GM18505 (cell line): ENCODE measurements around the gene AGPAT1.

Experiments
- ATAC-seq: cut with Tn5 transposase; IDR thresholded peaks from one replicate; pipeline ENCODE4 v1.9.1; 2021; ENCODE audit not compliant: unreplicated experiment
- POLR2A ChIP-seq: IDR thresholded peaks from 4 replicates; pipeline ENCODE4 v1.6.1; 2011; ENCODE audit warnings: borderline replicate concordance; ENCODE audit not compliant: insufficient read depth, insufficient read length; ENCODE audit errors: extremely low read depth

Gene AGPAT1

DNA sequence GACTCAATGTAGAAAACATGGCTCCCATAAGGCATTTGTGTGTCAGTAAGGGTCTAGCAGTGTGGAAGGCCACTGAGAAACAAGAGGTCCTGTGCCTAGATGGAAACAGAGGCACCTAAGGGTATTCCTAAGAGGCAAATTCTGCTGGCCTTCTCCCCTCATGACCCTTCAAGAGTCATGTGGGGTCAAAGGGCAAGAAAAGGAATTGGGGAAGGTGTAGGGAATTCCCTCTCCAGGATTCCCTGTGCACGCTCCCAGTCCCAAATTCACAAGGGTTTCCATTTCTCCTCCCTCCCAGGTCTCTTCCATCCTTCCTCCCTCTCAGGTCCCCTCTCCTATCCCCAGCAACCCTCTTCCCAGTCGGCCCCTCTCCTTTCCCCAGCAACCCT, 568 bp downstream of the AGPAT1 start:
- TF ChIP-seq POLR2A = no peak
- ATAC-seq = no peak

DNA sequence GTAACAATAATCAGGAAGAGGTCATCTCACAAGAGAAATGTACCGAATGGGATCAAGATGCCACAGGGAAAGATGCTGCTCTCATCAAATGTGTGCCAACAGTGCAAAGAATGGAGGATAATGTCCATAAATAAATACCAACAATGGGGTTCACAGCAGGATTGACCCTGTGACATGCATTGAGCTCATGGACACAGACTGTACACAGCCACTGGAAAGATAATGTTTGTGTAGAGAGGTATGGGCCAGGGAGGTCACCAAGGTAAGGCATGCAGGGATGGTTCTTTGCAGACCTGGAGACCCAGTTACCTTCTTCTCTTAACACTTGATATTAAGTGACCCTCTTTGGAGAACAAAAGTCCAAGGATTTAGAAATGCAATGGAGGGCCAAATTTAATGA, 1.5 kb downstream of the AGPAT1 start:
- TF ChIP-seq POLR2A = no peak
- no peak for ATAC-seq

DNA sequence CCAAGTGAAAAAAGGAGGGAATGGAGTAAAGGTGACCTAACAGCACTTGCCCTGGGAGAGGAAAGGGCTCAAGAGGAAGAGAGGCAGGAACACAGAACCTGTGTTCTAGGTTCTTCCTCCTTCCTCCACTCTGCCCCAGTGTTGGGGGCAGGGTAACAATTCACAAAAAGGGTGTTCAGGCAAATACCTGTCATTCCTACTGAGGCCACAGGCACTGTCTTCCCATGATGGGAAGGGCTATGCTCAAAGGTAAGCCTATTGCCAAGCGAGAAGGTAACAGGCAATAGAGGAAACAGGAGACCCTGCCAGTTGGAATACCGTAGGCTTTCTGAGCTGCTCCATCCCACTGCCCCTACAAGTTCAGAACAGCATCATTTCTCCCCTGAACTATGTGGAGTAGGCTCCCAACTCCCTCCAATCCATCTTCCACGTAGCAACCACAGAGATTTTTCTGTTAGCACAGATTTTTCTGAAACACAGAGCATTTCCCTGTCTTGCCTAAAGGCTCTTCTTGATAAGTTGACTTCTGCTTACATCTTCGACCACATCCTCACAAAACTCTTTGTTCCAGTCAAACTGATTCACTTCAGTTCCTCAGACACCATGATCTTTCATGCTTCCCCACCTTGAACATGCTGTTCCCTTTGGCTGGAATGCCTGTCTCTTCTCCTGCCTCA, 2.7 kb downstream of the AGPAT1 start:
- no peak for TF ChIP-seq POLR2A
- no peak for ATAC-seq

DNA sequence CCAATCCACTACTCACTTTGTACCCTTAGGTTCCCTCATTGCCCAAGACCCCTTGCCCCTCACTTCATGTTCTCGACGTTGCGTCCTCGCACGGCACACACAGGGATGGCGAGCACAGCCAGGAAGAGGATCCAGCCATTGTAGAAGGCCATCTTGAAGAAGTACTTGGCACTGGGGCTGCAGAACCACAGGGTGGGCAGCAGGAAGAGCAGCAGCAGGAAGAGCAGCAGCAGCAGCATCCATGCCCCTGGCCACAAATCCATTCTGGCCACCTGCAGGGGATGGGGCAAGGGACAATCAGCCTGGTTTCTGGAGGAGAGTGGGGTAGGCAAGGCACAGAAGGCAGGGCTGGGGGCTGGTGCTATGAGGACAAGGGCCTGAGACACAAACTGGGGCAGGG, 4.7 kb downstream of the AGPAT1 start:
- no peak for TF ChIP-seq POLR2A
- ATAC-seq = no peak

DNA sequence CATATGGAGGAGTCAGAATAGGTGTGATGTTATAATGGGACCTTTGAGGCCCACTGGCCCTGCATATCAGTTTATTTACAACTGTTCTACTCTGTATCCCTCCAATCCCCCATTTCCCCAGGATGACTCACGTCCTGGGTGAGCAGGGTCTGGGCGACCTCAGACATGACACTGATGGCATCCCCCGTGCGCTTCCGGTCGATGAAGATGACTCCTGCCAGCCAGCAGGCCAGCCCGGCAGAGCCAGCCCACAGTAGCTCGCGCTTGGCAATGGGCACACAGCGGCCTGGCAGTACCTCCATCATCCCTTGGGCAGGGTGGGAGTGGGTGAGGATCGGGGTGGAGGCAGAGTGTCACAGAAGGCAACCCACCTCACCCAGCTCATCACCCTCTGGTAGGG, 5.6 kb downstream of the AGPAT1 start:
- TF ChIP-seq POLR2A = no peak
- no peak for ATAC-seq

DNA sequence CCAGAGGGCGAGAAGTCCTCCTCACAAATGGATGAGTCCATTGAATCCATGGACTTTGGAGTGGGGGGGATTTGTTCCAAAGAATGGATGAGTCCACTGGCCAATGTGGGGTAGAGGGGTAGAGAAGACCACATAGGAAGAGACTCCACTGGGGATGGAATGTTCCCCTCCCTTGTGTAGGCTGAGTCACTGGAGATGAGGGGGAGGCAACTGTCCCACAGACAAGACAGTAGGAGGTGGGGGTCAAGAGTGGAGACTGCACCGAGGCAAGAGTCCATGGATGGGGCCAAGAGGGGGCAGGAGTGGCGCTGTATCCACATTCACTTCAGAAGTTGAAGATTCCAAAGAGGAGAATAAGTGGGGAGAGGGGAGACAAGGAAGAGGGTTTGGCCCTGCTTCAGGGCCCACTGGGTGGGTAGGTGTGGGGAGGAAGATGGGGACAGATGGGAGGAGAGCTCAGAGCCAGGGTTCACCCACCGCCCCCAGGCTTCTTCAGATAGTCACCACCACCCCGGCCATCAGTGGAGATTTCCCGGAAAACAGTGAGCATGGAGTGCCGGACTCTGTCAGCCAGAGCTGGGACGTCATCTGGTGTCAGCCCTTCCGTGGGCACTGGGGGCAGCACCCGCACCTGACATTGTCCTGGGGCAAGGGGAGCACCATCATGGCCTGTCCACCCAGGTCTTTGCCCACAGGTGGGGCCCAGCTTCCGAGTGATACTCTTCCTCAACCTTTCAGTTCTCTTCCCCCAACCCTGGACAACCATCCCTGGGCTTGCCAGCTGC, 6.9 kb downstream of the AGPAT1 start:
- no peak for TF ChIP-seq POLR2A
- ATAC-seq = no peak

DNA sequence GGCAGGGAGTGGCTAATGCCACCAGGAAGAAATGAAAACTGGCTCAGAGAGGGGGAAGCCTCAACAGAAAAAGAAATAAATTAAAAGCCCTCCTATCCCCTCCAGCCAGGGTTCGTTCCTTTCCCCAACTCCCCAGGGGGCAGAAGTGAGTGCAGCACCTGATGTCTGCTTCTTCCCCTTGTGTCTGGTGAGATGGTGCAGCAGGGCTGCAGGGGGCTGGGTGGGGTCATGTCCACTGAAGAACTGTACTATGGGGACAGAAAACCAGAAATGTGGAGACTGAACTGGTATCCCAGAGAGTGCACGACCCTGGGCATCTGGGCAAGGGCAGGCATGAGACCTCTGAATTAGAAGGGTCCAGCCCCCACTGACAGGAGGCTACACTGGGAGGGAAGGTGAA, 7.5 kb downstream of the AGPAT1 start:
- no peak for ATAC-seq
- no peak for TF ChIP-seq POLR2A

DNA sequence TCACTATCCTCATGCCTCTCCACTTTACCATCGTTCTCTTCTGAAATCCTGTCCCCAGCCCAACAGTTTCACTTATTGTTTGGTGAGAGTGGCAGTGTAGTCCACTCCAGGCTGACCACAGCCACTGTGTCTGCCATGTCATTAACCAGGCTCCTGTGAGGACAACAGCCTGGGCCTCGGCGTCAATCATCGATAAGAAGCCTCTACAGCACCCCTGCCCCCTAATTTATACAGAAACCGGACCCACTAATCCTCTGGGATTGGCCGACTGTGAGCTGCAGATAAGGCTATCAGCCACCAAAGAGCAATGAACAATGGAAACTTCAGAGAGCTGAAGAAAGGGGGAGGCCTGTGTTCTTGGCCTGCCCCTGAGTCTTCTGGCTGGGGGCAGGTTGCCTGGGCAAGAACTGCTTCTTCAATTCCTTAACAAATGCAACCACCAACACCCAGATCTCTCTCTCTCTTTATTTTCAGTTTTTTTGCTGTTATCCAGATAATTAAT, 8.1 kb downstream of the AGPAT1 start:
- no peak for ATAC-seq
- no peak for TF ChIP-seq POLR2A

DNA sequence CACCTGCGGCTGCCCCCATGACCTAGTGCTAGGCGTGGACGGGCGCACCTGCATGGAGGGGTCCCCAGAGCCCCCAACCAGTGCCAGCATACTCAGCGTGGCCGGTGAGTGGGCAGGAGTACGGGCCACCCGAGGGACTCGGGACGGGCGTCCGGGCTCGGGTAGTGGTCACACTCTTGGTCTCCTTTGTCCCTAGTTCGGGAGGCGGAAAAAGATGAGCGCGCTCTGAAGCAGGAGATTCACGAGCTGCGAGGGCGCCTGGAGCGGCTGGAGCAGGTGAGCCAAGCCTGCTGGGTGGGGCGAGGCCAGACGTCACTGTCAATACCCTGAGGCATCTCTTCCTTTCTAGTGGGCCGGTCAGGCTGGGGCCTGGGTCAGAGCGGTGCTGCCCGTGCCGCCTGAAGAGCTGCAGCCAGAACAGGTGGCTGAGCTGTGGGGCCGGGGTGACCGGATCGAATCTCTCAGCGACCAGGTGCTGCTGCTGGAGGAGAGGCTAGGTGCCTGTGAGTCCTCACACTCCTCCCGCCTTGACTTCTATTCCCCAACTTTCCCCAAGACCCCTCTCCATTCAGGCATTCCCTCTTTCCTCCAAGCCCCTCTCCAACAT, 8.6 kb downstream of the AGPAT1 start:
- no peak for ATAC-seq
- no peak for TF ChIP-seq POLR2A

DNA sequence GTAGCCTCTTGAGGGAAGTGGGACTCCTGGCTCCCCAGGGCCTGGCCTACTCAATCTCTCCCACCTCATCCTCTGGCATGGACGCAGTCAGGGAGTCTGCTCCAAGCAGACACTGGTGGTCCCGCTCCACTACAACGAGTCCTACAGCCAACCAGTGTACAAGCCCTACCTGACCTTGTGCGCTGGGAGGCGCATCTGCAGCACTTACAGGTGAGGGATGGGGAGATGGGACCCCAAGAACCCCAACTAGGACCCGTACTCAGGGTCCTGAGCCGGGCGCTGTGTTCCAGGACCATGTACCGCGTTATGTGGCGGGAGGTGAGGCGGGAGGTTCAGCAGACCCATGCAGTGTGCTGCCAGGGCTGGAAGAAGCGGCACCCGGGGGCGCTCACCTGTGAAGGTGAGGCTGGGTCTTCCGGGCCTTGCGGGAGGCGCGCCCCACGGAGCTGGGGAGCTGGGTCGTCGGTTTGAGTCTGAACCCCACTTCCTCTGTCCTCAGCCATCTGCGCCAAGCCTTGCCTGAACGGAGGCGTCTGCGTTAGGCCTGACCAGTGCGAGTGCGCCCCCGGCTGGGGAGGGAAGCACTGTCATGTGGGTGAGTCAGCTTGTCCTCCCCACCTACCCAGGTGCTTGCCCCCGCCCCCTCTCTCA, 9.3 kb downstream of the AGPAT1 start:
- no peak for TF ChIP-seq POLR2A
- no peak for ATAC-seq

DNA sequence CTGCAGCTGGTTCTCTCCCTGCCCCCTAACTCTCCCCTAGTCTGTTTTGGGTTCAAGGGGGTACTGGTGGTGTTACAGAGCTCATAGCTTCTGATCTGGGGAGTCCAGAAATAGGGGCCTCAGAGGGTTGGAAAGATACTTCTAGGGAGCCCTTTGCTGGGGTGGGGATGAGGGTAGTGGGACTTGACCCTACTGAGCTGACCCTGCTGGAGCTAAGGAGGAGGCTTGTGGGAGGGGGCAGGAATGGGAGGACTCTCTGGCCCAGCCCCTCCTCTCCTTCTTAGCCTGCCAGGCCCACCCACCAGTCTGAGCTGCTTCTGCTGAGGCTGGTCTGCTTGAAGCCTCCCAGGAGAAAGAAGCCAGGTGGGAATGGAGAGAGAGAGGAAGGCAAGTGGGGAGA, 11.6 kb downstream of the AGPAT1 start, which contains the start of gene EGFL8:
Gene EGFL8 (plus strand): TSS at position 301 of the 400 bp plus-strand sequence. CDS start 1,571 bp downstream, outside the sequence.
- no peak for TF ChIP-seq POLR2A
- ATAC-seq = no peak

DNA sequence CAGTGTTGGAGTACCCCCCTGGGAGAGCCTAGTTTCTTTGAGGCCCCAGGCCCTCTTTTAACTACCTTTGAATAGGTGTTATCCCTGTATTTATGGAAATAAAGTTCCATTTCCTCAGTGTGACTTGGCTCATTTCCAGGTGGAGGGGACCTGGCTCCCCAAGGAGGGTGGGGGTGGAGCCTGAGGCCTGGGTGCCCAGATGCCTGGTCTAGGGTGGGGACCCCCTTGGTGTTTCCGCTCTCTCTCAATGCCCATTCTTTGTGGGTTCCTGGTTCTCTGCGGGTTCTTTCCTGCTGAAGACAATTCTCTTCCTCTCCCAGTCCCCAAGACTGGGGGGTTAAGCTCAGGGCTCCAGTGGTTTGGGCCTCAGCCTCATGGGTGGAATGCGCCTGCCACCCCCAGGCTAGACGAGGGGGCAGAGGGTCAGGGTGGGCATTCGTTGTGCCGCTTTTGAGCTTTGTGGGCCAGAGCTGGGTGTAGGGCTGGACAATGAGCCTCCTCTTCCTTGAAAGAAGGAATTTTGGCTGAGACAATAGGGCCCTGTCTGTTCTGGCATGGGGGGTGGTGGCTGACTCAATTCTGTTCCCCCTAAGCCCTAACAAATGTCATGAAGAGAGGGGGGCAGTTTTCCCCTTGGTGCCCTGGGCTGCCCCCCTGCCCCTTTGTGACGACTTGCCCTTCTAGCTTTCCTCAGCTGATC, 12.2 kb downstream of the AGPAT1 start:
- TF ChIP-seq POLR2A = no peak
- ATAC-seq = no peak

DNA sequence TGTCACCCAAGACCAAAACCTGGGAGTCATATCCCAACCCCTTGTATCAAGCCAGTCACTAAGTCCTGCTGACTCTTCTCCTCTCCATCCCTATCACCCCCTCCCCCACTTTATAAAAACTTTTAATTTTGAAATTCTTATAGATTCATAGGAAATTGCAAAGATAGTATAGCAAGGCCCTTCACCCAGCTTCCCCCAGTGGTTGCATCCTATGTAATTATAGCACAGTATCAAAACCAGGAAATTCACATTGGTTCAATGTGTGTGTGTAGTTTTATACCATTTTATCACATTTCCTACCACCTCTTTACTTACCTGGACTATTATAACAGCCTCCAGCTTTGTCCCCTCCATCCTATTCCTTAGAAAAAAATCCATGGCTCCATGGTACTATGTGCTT, 17.8 kb downstream of the AGPAT1 start:
- ATAC-seq = no peak
- no peak for TF ChIP-seq POLR2A
